HG03045 (cell line): Measurements from ENCODE around the gene C19orf25.

Experiments used
- ATAC-seq: cut with Tn5 transposase; IDR thresholded peaks from one replicate; pipeline ENCODE4 v1.9.1; 2021; ENCODE audit warnings: mild to moderate bottlenecking, moderate library complexity; ENCODE audit not compliant: unreplicated experiment

Gene C19orf25

GRCh38 chr19:1467490-1468273 is 11.3 kb downstream of the C19orf25 start:
- ATAC-seq, result no peak

DNA sequence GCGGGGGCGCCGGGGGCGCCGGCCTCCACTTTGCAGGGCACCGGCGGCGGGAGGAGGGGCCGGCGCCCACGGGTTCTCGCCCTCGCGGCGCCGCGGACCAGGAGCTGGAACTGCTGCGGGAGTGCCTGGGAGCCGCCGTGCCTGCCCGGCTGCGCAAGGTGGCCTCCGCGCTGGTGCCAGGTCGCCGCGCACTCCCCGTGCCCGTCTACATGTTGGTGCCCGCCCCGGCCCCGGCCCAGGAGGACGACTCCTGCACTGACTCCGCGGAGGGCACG is 11.9 kb downstream of the C19orf25 start:
- no peak for ATAC-seq

DNA sequence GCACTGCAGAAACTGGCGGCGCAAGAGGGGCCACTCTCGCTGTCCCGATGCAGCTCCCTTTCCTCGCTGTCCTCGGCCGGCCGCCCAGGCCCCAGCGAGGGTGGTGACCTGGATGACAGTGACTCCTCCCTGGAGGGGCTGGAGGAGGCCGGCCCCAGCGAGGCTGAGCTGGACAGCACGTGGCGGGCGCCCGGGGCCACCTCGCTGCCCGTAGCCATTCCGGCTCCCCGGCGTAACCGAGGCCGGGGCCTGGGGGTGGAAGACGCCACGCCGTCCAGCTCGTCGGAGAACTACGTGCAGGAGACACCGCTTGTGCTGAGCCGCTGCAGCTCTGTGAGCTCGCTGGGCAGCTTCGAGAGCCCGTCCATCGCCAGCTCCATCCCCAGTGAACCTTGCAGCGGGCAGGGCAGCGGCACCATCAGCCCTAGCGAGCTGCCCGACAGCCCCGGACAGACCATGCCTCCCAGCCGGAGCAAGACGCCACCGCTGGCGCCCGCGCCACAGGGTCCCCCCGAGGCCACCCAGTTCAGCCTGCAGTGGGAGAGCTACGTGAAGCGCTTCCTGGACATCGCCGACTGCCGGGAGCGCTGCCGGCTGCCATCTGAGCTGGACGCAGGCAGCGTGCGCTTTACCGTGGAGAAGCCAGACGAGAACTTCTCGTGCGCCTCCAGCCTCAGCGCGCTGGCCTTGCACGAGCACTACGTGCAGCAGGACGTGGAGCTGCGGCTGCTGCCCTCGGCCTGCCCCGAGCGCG is 12.4 kb downstream of the C19orf25 start:
- no peak for ATAC-seq

GRCh38 chr19:1466018-1466460 is 13.0 kb downstream of the C19orf25 start:
- no peak for ATAC-seq

DNA sequence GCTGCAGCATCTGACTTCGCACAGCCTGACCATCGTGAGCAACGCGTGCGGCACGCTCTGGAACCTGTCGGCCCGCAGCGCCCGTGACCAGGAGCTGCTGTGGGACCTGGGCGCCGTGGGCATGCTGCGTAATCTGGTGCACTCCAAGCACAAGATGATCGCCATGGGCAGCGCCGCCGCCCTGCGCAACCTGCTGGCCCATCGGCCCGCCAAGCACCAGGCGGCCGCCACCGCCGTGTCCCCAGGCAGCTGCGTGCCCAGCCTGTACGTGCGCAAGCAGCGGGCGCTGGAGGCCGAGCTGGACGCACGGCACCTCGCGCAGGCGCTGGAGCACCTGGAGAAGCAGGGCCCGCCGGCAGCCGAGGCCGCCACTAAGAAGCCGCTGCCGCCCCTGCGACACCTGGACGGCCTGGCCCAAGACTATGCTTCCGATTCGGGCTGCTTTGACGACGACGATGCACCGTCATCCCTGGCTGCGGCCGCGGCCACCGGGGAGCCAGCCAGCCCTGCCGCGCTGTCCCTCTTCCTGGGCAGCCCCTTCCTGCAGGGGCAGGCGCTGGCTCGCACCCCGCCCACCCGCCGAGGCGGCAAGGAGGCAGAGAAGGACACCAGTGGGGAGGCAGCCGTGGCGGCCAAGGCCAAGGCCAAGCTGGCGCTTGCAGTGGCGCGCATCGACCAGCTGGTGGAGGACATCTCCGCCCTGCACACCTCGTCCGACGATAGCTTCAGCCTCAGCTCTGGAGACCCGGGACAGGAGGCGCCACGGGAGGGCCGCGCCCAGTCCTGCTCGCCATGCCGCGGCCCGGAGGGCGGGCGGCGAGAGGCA is 13.6 kb downstream of the C19orf25 start:
- no peak for ATAC-seq

DNA sequence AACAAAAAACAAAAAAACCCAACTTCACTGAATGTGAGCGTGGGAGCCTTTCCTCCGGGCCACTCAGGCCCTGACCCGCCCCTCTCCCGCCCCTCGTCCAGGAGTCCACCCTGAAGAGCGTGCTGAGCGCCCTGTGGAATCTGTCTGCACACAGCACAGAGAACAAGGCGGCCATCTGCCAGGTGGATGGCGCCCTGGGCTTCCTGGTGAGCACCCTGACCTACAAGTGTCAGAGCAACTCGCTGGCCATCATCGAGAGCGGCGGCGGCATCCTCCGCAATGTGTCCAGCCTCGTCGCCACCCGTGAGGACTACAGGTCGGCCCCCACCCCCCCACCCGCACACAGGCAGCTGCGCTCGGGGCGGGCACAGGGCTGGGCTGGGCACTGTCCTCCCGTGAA is 17.2 kb downstream of the C19orf25 start:
- no peak for ATAC-seq

- ATAC-seq, result no peak
These were observed 18.7 kb downstream of the C19orf25 start for GRCh38 chr19:1460033-1460995.

DNA sequence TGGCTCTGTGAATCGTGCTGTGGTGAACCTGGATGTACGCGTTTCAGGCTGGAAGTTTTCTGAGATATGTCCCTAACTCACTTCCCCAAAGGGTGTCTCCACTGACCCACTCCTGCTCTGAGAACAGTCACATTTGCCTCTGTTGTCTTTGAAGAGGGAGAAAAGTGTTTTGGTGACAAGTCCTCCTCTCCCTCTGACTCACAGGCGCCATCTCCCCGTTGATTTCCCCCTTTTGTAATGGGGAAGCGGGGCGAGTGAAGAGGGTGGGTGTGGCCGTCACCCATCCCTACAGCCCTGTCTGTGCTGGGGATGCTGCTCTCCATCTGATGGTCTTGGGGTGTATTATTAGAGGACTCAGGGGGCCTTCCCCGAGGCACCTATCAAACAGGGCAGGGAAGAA is 19.5 kb downstream of the C19orf25 start:
- no peak for ATAC-seq

GRCh38 chr19:1457892-1458291 is 21.1 kb downstream of the C19orf25 start:
- ATAC-seq, result no peak

GRCh38 chr19:1457031-1457739 is 21.8 kb downstream of the C19orf25 start:
- no peak for ATAC-seq

DNA sequence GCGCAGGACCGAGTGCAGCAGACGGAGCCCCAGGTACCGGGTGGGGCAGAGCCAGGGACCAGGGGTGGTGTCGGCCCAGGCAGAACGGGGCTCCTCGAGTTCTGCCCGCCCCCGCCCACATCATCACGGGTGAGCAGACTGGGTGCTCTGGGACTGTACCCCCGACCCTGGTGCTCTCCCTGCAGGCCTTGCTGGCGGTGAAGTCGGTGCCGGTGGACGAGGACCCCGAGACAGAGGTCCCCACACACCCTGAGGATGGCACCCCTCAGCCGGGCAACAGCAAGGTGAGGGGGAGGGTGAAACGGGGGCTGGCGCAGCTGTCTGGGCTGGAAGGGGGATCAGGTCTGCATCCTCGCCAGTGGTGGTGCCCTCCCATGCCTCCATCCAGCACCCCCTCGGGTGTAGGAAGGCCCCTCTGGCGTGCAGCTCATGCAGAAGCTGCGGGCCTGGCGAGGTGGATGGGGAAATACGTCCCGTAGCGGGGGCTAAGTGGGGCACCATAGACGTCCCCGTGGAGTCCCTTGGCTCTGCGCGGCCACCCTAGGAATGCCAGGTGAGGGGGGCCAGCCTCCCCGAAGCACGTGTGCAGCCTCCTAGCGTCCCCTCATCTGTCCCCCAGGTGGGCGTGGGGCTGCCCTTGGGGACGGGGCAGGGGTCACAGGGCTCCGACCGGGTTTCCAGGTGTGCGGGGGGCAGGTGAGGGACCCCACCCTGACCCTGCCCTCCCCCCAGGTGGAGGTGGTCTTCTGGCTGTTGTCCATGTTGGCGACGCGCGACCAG is 22.7 kb downstream of the C19orf25 start:
- ATAC-seq, result no peak

GRCh38 chr19:1455336-1456120 is 23.5 kb downstream of the C19orf25 start:
- no peak for ATAC-seq

DNA sequence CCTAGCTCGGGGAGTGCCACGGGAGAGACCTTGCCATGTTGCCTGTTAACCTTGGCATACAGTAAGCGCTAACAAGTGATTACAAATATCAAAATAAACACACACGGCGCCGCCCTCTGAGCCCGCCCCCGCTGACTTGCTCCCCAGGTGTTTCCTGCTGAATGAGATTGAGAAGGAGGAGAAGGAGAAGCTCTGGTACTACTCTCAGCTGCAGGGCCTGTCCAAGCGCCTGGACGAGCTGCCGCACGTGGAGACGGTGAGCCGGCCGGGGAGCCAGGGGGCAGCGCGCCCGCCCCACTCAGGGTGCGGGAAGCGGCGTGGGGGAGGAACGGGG is 24.0 kb downstream of the C19orf25 start:
- no peak for ATAC-seq

DNA sequence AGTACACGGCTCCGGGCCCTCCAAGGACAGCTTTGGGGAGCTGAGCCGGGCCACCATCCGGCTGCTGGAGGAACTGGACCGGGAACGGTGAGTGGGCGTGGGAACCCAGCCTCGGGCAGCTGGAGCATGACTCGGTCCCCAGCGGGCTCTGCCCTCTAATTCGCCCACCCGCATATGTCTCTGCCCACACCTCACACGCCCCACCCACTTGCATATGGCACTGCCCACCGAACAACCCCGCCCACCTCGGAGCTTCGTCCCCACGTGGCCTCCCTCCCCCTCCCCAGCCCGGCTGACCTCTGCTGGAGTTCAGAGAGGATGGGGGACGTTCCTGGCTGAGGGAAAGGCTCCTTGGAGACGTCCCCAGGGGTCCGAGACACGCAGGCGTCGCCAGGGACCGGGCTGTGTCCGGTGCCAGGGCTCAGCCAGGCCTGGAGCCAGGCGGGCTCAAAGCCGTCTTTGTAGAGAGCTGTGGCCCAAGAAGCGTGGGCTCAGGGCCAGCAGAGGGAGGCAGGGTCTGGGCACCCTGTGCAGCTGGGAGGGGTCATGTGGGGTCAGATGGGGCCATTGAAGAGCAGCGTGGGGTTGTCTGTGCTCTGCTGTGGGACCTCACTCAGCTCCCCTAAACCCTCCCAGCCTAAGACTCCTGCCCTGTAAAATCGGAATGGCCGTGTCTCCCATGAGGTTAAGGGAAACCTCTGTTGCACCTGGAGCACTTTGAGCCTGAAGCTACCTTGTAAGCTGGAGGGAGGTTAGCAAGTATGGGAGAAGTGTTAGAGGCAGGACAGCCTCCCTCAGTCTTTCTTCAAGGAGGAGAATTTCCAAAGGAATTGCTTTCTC is 25.3 kb downstream of the C19orf25 start:
- ATAC-seq, result no peak

- no peak for ATAC-seq
These were observed 26.1 kb downstream of the C19orf25 start for GRCh38 chr19:1452802-1453524.

- no peak for ATAC-seq
These were observed 26.9 kb downstream of the C19orf25 start for GRCh38 chr19:1451916-1452801.
